Left lung (tissue), 10 donors: Measurements from ENCODE around the gene OXCT1. TPM values are rescaled to one million over a fixed set of nuclear protein-coding genes. Genes with fewer than 3 reads are reported as not detected.

Experiments used
- ATAC-seq: fragments of 200-7000 bp; cut with Tn5 transposase; one replicate; pipeline ENCODE4 v1.9.1; 2020; ENCODE audit warnings: moderate library complexity
- DNase-seq, 4 donors: peaks; one replicate each; pipeline ENCODE4 v3.0.0-alpha.2; 2013 to 2020
- H3K27ac ChIP-seq, 2 donors: fragments of 200-600 bp; sonication (generic) in 1 of 2; one replicate each; pipeline versions ENCODE4 v1.5.0 to v1.8.0; 2020 to 2021
- H3K27me3 ChIP-seq, 2 donors: fragments of 200-600 bp; sonication (generic) in 1 of 2; one replicate each; pipeline versions ENCODE4 v1.5.0 to v1.8.0; 2020 to 2021
- H3K36me3 ChIP-seq, 2 donors: fragments of 200-600 bp; sonication (generic) in 1 of 2; one replicate each; pipeline versions ENCODE4 v1.5.0 to v1.8.0; 2020 to 2021
- H3K4me1 ChIP-seq, 2 donors: fragments of 200-600 bp; one replicate each; pipeline ENCODE4 v1.8.0; 2021
- H3K4me3 ChIP-seq, 2 donors: fragments of 200-600 bp; sonication (generic) in 1 of 2; one replicate each; pipeline versions ENCODE4 v1.5.0 to v1.8.0; 2020 to 2021; ENCODE audit warnings: mild to moderate bottlenecking in 1 of 2
- H3K9me3 ChIP-seq, 2 donors: fragments of 200-600 bp; sonication (generic) in 1 of 2; one replicate each; pipeline versions ENCODE4 v1.5.0 to v1.8.0; 2020 to 2021
- CTCF ChIP-seq, 2 donors: fragments of 200-600 bp; sonication (generic) in 1 of 2; IDR thresholded peaks; one replicate each; pipeline versions ENCODE4 v1.5.0 to v1.8.0; 2021; ENCODE audit warnings: antibody characterized with exemption in 2 of 2
- intact Hi-C, 2 donors: fragments of 100-400 bp; cut with DNase I; formaldehyde crosslinking; loops; one replicate each; pipeline versions ENCODE4 v1.11.2 to v1.14.2; 2022
- polyA plus RNA-seq, 6 donors: library from polyadenylated mRNA; unstranded; fragments of 120-200 nt; gene quantifications; one replicate each; pipeline ENCODE4 v1.2.1, GENCODE V29; 2013; ENCODE audit not compliant: insufficient read length in 6 of 6
- total RNA-seq, 2 donors: library from RNA; stranded (reverse); fragmentation: NEBNext Ultra II Directional; extraction: Animal tissue kit (Norgen Biotek cat#: 25700); gene quantifications; one replicate each; pipeline ENCODE4 v1.2.1, GENCODE V29; 2021
- donor health status: DM: no; HTN: yes; CAD: no.
- donor health status: DM: no; HTN: no; CAD: no.

The OXCT1 gene
- total and polyA plus RNA-seq, 8 donors, result 20.5 to 27.3 (median 23.4) TPM

GRCh38 chr5:41682641-41683040, 187.6 kb downstream of the OXCT1 start:
- Histone ChIP-seq H3K27me3 (no peaks in the 10 kb centered on the region), H3K4me1 (no peaks in the 10 kb centered on the region)

GRCh38 chr5:41681840-41682239, 188.4 kb downstream of the OXCT1 start:
- ATAC-seq, result no peak
- no peaks in the 10 kb centered on the region for H3K27me3 ChIP-seq
- H3K9me3 ChIP-seq, result peaks cover 0 to 10% of the 10 kb centered on the region in 2 donors
- no peak for TF ChIP-seq CTCF (IDR thresholded peaks at IDR 0.05)
- no peak overlapping the region for H3K4me3 ChIP-seq
- H3K27ac ChIP-seq, result no peak overlapping the region
- DNase-seq, result no peak
- H3K36me3 ChIP-seq, result no peaks in the 10 kb centered on the region
- H3K4me1 ChIP-seq, result no peaks in the 10 kb centered on the region
- intact Hi-C loops, result no loop called here

More at GRCh38 chr5:41682641-41683040, 187.6 kb downstream of the OXCT1 start:
- no peak for TF ChIP-seq CTCF (IDR thresholded peaks at IDR 0.05)
- no peak overlapping the region for H3K4me3 ChIP-seq
- intact Hi-C loops, result no loop called here
- H3K36me3 ChIP-seq, result no peaks in the 10 kb centered on the region
- no peak for ATAC-seq
- no peak for DNase-seq
- peaks cover 0 to 10% of the 10 kb centered on the region in 2 donors for H3K9me3 ChIP-seq
- H3K27ac ChIP-seq, result no peak overlapping the region

Other genes with a start within 250 kb of the OXCT1 start
- 10 to 100 TPM; 32.5 to 35.5 TPM for gene RIMOC1, start 33.9 kb upstream of the OXCT1 start, total RNA-seq
- gene RIMOC1, start 33.9 kb upstream of the OXCT1 start, polyA plus RNA-seq, result 10 to 100 TPM; 22.4 to 28.9 (median 26.3) TPM
- gene FBXO4, start 54.9 kb upstream of the OXCT1 start, total RNA-seq, result 10 to 100 TPM in 1 of 2 donors, 1 to 10 TPM in 1; 6.4 to 11.3 TPM
- 10 to 100 TPM; 16.0 to 23.9 (median 21.9) TPM for gene FBXO4, start 54.9 kb upstream of the OXCT1 start, polyA plus RNA-seq